Vagina (tissue), 2 donors: ENCODE measurements around the gene DTL.

ENCODE experiments used
- POLR2A ChIP-seq, 2 donors: fragments of 450-650 bp; IDR thresholded peaks; one replicate each; pipeline ENCODE4 v1.6.1; 2017; ENCODE audit warnings: antibody characterized with exemption in 2 of 2, mild to moderate bottlenecking in 2 of 2, moderate library complexity in 2 of 2
- POLR2AphosphoS5 ChIP-seq, 2 donors: sonication (generic); formaldehyde crosslinking; IDR thresholded peaks; one replicate each; pipeline ENCODE4 v1.9.0; 2017; ENCODE audit warnings: antibody characterized with exemption in 2 of 2, mild to moderate bottlenecking in 2 of 2, low read depth in 1 of 2; ENCODE audit not compliant: insufficient read depth in 1 of 2
- TF ChIP-seq, protein P1 (sequence below), 3 experiments: fragments of 450-650 bp in 2 of 3; fragments of 200-600 bp in 1 of 3; sonication (generic) in 1 of 3; IDR thresholded peaks; one replicate each; pipeline ENCODE4 v1.5.1; 2017 to 2019; ENCODE audit warnings: antibody characterized with exemption in 3 of 3, mild to moderate bottlenecking in 2 of 3, moderate library complexity in 2 of 3

GRCh38 chr1:212078826-212079225, 43.3 kb downstream of the DTL start:
- TF ChIP-seq, protein P1, sequence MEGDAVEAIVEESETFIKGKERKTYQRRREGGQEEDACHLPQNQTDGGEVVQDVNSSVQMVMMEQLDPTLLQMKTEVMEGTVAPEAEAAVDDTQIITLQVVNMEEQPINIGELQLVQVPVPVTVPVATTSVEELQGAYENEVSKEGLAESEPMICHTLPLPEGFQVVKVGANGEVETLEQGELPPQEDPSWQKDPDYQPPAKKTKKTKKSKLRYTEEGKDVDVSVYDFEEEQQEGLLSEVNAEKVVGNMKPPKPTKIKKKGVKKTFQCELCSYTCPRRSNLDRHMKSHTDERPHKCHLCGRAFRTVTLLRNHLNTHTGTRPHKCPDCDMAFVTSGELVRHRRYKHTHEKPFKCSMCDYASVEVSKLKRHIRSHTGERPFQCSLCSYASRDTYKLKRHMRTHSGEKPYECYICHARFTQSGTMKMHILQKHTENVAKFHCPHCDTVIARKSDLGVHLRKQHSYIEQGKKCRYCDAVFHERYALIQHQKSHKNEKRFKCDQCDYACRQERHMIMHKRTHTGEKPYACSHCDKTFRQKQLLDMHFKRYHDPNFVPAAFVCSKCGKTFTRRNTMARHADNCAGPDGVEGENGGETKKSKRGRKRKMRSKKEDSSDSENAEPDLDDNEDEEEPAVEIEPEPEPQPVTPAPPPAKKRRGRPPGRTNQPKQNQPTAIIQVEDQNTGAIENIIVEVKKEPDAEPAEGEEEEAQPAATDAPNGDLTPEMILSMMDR (IDR thresholded peaks at IDR 0.05), result no peak
- TF ChIP-seq POLR2AphosphoS5 (IDR thresholded peaks at IDR 0.05; ENCODE audit: insufficient read depth in 1 of 2, low read depth in 1 of 2), result no peak
- TF ChIP-seq POLR2A (IDR thresholded peaks at IDR 0.05), result no peak
